ENCODE measurements around the gene HTR3C.

GRCh38 chr3:184005941-184006507 is 46.8 kb upstream of the HTR3C start:
- TF ChIP-seq CTCF (IDR thresholded peaks at IDR 0.05) = no peak
- no peak for TF ChIP-seq POLR2A (IDR thresholded peaks at IDR 0.05)
